H1 (cell line): Measurements from ENCODE around the gene SUMF2. TPM values are rescaled to one million over a fixed set of nuclear protein-coding genes. Genes with fewer than 3 reads are reported as not detected.
"Not testable (repeated sequence)": the region's sequence is repeated elsewhere in the genome, so short reads cannot be mapped to it uniquely, and the experiment has no call there.

Experiments
- CTCF ChIA-PET: fragments of 300-600 bp; sonication (Branson Sonifier 250); formaldehyde crosslinking; loops from one replicate; lab custom pipeline; 2021; ENCODE audit not compliant: partially characterized antibody; lab: Charles Lee
- POLR2A ChIA-PET: fragments of 300-600 bp; sonication (Branson Sonifier 250); formaldehyde crosslinking; loops from one replicate; lab custom pipeline; 2021; ENCODE audit warnings: inconsistent platforms; ENCODE audit not compliant: partially characterized antibody; lab: Charles Lee
- DNase-seq, 2 experiments: peaks; one replicate each; pipeline versions ENCODE4 v3.0.0 to v3.0.0-alpha.2; 2010 to 2022; ENCODE audit warnings: low spot score in 2 of 2, low read depth in 1 of 2, mixed read lengths in 1 of 2
- FAIRE-seq: peaks from 2 replicates; lab custom pipeline; 2011; peaks lifted over from hg19 to GRCh38; lab: Jason Lieb, UNC
- H2AFZ ChIP-seq: 2 replicates; pipeline ENCODE4 v1.8.1; 2012; ENCODE audit warnings: low read length, inconsistent platforms
- H2AK5ac ChIP-seq: 2 replicates; pipeline ENCODE4 v1.6.1; 2013; ENCODE audit warnings: low read depth, low read length
- H2BK120ac ChIP-seq: replicated peaks from 2 replicates; pipeline ENCODE3; 2013; ENCODE audit warnings: low read depth, low read length, inconsistent platforms
- H2BK12ac ChIP-seq: 2 replicates; pipeline ENCODE4 v1.6.1; 2013; ENCODE audit warnings: low read depth, low read length
- H2BK15ac ChIP-seq: 2 replicates; pipeline ENCODE4 v1.6.1; 2013; ENCODE audit warnings: low read length
- H2BK20ac ChIP-seq: 2 replicates; pipeline ENCODE4 v1.6.1; 2013; ENCODE audit warnings: low read length
- H2BK5ac ChIP-seq: 2 replicates; pipeline ENCODE4 v1.6.1; 2013; ENCODE audit warnings: low read depth, low read length
- H3K14ac ChIP-seq: 2 replicates; pipeline ENCODE4 v1.6.1; 2013; ENCODE audit warnings: inconsistent platforms; ENCODE audit not compliant: insufficient read length
- H3K18ac ChIP-seq: 2 replicates; pipeline ENCODE4 v1.6.1; 2013; ENCODE audit warnings: low read length; ENCODE audit errors: extremely low read depth
- H3K23ac ChIP-seq: 2 replicates; pipeline ENCODE4 v1.6.1; 2013; ENCODE audit warnings: inconsistent platforms; ENCODE audit not compliant: insufficient read length
- H3K23me2 ChIP-seq: 2 replicates; pipeline ENCODE4 v1.6.1; 2013; ENCODE audit warnings: low read depth, low read length
- H3K27ac ChIP-seq: 2 replicates; pipeline ENCODE4 v1.6.1; 2011; ENCODE audit warnings: low read depth, low read length, inconsistent platforms
- H3K27me3 ChIP-seq, 4 experiments: replicated peaks in 1 of 4; 1 replicate in 1 of 4; 2 replicates in 3 of 4; pipeline versions ENCODE4 v1.6.1 to v1.8.1; 2011 to 2013; ENCODE audit warnings: low read length in 3 of 4, mild to moderate bottlenecking in 3 of 4, inconsistent platforms in 2 of 4, mixed read lengths in 2 of 4, moderate library complexity in 1 of 4; ENCODE audit not compliant: control insufficient read depth in 3 of 4, insufficient read depth in 3 of 4; ENCODE audit errors: extremely low read depth in 1 of 4
- H3K36me3 ChIP-seq, 4 experiments: 2 replicates each; pipeline versions ENCODE4 v1.6.1 to v1.8.1; 2011 to 2013; ENCODE audit warnings: mild to moderate bottlenecking in 4 of 4, low read length in 3 of 4, moderate library complexity in 2 of 4, control low read depth in 1 of 4, inconsistent platforms in 1 of 4; ENCODE audit not compliant: insufficient read depth in 4 of 4, control insufficient read depth in 2 of 4
- H3K4ac ChIP-seq: replicated peaks from 2 replicates; pipeline ENCODE3; 2013; ENCODE audit warnings: low read length, low read depth, mixed read lengths, inconsistent platforms; ENCODE audit not compliant: insufficient read length
- H3K4me1 ChIP-seq, 4 experiments: replicated peaks in 1 of 4; 1 replicate in 1 of 4; 2 replicates in 3 of 4; pipeline versions ENCODE4 v1.6.1 to v1.8.1; 2011 to 2013; ENCODE audit warnings: low read length in 3 of 4, inconsistent platforms in 2 of 4, mixed read lengths in 1 of 4; ENCODE audit not compliant: insufficient read depth in 4 of 4, control insufficient read depth in 3 of 4
- H3K4me2 ChIP-seq, 2 experiments: 2 replicates each; pipeline versions ENCODE4 v1.6.1 to v1.8.1; 2011 to 2013; ENCODE audit warnings: low read depth in 2 of 2, low read length in 2 of 2, control low read depth in 1 of 2, inconsistent platforms in 1 of 2, mild to moderate bottlenecking in 1 of 2; ENCODE audit not compliant: insufficient read depth in 1 of 2
- H3K4me3 ChIP-seq, 4 experiments: fragments of 200-600, 300-600 bp in 1 of 4; sonication (generic), shearing (Covaris generic), sonication (Bioruptor Twin) in 1 of 4; 2 replicates each; pipeline versions ENCODE4 v1.5.1 to v1.8.1; 2011 to 2016; ENCODE audit warnings: low read length in 4 of 4, low read depth in 3 of 4, control low read depth in 2 of 4, inconsistent platforms in 2 of 4, mild to moderate bottlenecking in 2 of 4, mixed read lengths in 1 of 4, moderate library complexity in 1 of 4; ENCODE audit not compliant: insufficient read depth in 2 of 4; ENCODE audit errors: extremely low read depth in 1 of 4
- H3K56ac ChIP-seq: replicated peaks from 2 replicates; pipeline ENCODE3; 2013; ENCODE audit warnings: low read depth, mild to moderate bottlenecking, mixed read lengths, low read length, inconsistent platforms; ENCODE audit not compliant: insufficient read length
- H3K79me1 ChIP-seq: 2 replicates; pipeline ENCODE4 v1.6.1; 2013; ENCODE audit warnings: low read depth, low read length, control low read depth
- H3K79me2 ChIP-seq, 2 experiments: 2 replicates each; pipeline versions ENCODE4 v1.6.1 to v1.8.1; 2012 to 2013; ENCODE audit warnings: low read length in 2 of 2, mild to moderate bottlenecking in 2 of 2, inconsistent platforms in 1 of 2; ENCODE audit not compliant: insufficient read depth in 2 of 2, control insufficient read depth in 1 of 2
- H3K9ac ChIP-seq, 4 experiments: replicated peaks in 1 of 4; 1 replicate in 1 of 4; 2 replicates in 3 of 4; pipeline versions ENCODE4 v1.6.1 to v1.8.1; 2011 to 2013; ENCODE audit warnings: low read depth in 3 of 4, low read length in 3 of 4, control low read depth in 2 of 4, mild to moderate bottlenecking in 2 of 4, moderate library complexity in 2 of 4, inconsistent platforms in 1 of 4; ENCODE audit errors: extremely low read depth in 1 of 4
- H3K9me3 ChIP-seq, 2 experiments: 2 replicates each; pipeline versions ENCODE4 v1.6.1 to v1.8.1; 2012 to 2013; ENCODE audit warnings: mild to moderate bottlenecking in 2 of 2, moderate library complexity in 2 of 2, control low read depth in 1 of 2, inconsistent platforms in 1 of 2, low read depth in 1 of 2, low read length in 1 of 2, mixed read lengths in 1 of 2; ENCODE audit not compliant: insufficient read depth in 2 of 2
- H4K20me1 ChIP-seq, 2 experiments: replicated peaks in 1 of 2; 2 replicates each; pipeline versions ENCODE3 to v1.8.1; 2011 to 2013; ENCODE audit warnings: inconsistent platforms in 2 of 2, low read length in 2 of 2, mild to moderate bottlenecking in 1 of 2; ENCODE audit not compliant: insufficient read depth in 2 of 2, control insufficient read depth in 1 of 2
- H4K5ac ChIP-seq: 2 replicates; pipeline ENCODE4 v1.6.1; 2013; ENCODE audit warnings: low read length, low read depth, mixed read lengths, inconsistent platforms; ENCODE audit not compliant: insufficient read length
- H4K8ac ChIP-seq: 2 replicates; pipeline ENCODE4 v1.8.0; 2013; ENCODE audit warnings: mild to moderate bottlenecking, moderate library complexity, low read length, inconsistent platforms; ENCODE audit not compliant: insufficient read depth; ENCODE audit errors: extremely low read depth
- H4K91ac ChIP-seq: replicated peaks from 2 replicates; pipeline ENCODE3; 2013; ENCODE audit warnings: low read length, mixed read lengths, inconsistent platforms; ENCODE audit not compliant: insufficient read length
- EP300 ChIP-seq, 2 experiments: IDR thresholded peaks; 1 replicate in 1 of 2; 2 replicates in 1 of 2; pipeline ENCODE4 v1.6.1; 2011 to 2012; ENCODE audit warnings: low read depth in 2 of 2, low read length in 2 of 2, mild to moderate bottlenecking in 2 of 2, borderline replicate concordance in 1 of 2, inconsistent platforms in 1 of 2, moderate library complexity in 1 of 2
- SIX5 ChIP-seq: IDR thresholded peaks from 2 replicates; pipeline ENCODE4 v1.6.1; 2011; ENCODE audit warnings: mild to moderate bottlenecking, low read depth, low read length
- TCF12 ChIP-seq: IDR thresholded peaks from 2 replicates; pipeline ENCODE4 v1.6.1; 2011; ENCODE audit warnings: low read depth, mild to moderate bottlenecking, low read length
- WGBS, 2 experiments: shearing (Covaris generic) in 1 of 2; methylation state at CpG; one replicate each; pipeline versions ENCODE4 v1.1.6 to v1.1.7; 2013 to 2015; ENCODE audit warnings: low lambda C conversion rate in 2 of 2, mixed read lengths in 2 of 2, inconsistent platforms in 1 of 2, low coverage in 1 of 2, missing lambda C conversion rate in 1 of 2; ENCODE audit not compliant: insufficient replicate concordance in 2 of 2, insufficient coverage in 1 of 2, insufficient read length in 1 of 2; ENCODE audit errors: extremely low coverage in 1 of 2, missing lambda C conversion rate in 1 of 2; 5-methylcytosine and 5-hydroxymethylcytosine counted together
- polyA plus RNA-seq, 7 experiments: library from polyadenylated mRNA; depleted of rRNA in 3 of 7; stranded (reverse) in 5 of 7; unstranded in 2 of 7; fragments of >200 nt in 5 of 7; fragments of 200-250 nt in 2 of 7; gene quantifications; 1 replicate in 5 of 7; 2 replicates in 1 of 7; 4 replicates in 1 of 7; pipeline versions ENCODE4 v1.2.1 to v1.2.3, GENCODE V29; 2011 to 2013; ENCODE audit warnings: missing spikeins in 2 of 7, mixed read lengths in 2 of 7
- total RNA-seq: library from RNA; stranded (reverse); fragmentation: NEBNext Ultra II Directional; extraction: Animal tissue kit (Norgen Biotek cat#: 25700); gene quantifications from 2 replicates; pipeline ENCODE4 v1.2.1, GENCODE V29; 2021

The SUMF2 gene
- total and polyA plus RNA-seq, 2 of the 8 experiments (the other 6 are each of a cell fraction or from before 2014, with no cell fraction given), result 39.8 to 59.2 TPM

DNA sequence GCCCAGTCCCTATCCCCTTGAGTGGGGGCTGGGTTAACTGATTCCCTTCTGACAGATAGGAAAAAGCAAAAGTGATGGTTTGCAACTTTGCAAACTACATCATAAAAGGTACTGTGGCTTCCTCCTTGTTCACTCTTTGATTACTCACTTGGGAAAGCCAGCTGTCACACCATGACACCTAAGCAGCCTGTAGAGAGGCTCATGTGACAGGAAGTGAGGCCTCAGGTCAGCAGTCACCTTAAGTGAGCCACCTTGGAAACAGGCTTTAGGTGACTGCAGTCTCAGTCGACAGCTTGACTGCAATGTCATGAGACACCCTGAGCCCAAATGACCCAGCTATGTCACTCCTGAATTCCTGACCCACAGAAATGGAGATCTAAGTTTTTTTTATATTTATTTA is 46.5 kb downstream of the SUMF2 start (continued):
- TF ChIP-seq SIX5 (no peak), TCF12 (no peak), EP300 (IDR thresholded peaks at IDR 0.05; ENCODE audit: borderline replicate concordance in 1 of 2, low read depth in 2 of 2, low read length in 2 of 2) (no peak)

DNA sequence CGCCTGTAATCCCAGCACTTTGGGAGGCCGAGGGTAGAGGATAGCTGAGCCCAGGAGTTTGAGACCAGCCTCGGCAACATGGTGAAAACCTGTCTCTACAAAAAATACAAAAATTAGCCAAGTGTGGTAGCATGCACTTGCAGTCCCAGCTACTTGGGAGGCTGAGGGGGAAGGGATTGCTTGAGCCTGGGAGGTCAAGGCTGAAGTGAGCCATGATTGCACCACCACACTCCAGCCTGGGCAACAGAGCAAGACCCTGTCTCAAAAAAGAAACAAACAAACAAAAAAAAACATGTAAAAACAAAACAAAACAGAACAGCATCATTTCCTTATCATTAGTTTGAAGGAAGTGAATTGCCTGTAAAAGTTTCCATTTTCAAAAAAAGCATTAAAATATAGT is 48.2 kb downstream of the SUMF2 start:
- WGBS, 2 experiments, result 84% methylated on average over 3 of the region's 3 CpGs; no CpG with 5 or more reads in 1 of the 2 experiments
- H2BK20ac ChIP-seq, DNase-seq, H3K4me2 ChIP-seq, H3K27me3 ChIP-seq, H3K79me1 ChIP-seq, H4K91ac ChIP-seq, H2AFZ ChIP-seq, H2BK15ac ChIP-seq, H3K79me2 ChIP-seq, H3K4ac ChIP-seq, H2BK5ac ChIP-seq, H3K14ac ChIP-seq, H3K18ac ChIP-seq, FAIRE-seq, H3K9ac ChIP-seq, H2BK120ac ChIP-seq, H4K8ac ChIP-seq, H3K4me1 ChIP-seq, H3K56ac ChIP-seq, H4K5ac ChIP-seq, H3K36me3 ChIP-seq, H3K23me2 ChIP-seq, H3K27ac ChIP-seq, H2BK12ac ChIP-seq, POLR2A ChIA-PET, CTCF ChIA-PET, H3K23ac ChIP-seq, H4K20me1 ChIP-seq, H2AK5ac ChIP-seq, H3K4me3 ChIP-seq: not testable (repeated sequence)
- H3K9me3 ChIP-seq, result peaks cover 27 to 61% of the 10 kb centered on the region in 2 experiments; a peak in 3 of 4 replicates
